ENCODE results near the gene SLC25A10.
"Not testable (repeated sequence)": the region's sequence is repeated elsewhere in the genome, so short reads cannot be mapped to it uniquely, and the experiment has no call there.

SLC25A10 gene, protein sequence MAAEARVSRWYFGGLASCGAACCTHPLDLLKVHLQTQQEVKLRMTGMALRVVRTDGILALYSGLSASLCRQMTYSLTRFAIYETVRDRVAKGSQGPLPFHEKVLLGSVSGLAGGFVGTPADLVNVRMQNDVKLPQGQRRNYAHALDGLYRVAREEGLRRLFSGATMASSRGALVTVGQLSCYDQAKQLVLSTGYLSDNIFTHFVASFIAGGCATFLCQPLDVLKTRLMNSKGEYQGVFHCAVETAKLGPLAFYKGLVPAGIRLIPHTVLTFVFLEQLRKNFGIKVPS

DNA sequence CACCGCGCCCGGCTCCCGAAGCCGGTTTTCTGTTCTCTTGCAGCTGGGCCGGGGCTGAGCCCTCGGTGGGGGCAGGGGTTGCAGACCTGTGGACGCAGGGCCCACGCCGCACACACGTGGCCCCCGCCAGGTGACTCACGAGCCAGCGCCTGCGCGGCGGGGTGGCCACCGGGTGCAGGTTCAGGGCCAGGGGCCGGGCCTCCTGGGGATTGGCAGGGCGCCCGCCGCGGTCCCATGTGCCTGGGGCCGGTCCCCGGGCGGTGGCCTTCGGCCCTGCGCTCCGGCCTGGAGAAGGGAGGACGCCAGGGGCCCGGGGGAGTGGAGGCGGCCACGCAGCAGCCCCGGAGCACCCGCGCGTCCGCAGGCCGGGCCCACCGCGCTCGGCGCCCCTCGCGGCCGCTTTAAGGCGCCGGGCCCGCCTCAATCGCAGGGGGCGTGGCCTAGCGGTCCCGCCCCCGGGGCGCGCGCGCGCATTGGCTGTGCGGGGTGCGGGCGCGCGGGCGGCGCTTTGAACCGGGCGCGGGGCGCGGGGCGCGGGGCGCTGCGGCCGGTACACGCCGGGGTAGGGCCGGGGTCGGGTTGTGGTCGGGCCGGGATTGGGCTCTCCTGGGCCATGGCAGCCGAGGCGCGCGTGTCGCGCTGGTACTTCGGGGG is at the start of gene SLC25A10:
SLC25A10 (plus strand) TSS at position 471 of the 654 bp plus-strand sequence; CDS start at position 614, 143 bp downstream.
- peak; percentile 97 for DNase-seq (ENCODE audit: low spot score)

DNA sequence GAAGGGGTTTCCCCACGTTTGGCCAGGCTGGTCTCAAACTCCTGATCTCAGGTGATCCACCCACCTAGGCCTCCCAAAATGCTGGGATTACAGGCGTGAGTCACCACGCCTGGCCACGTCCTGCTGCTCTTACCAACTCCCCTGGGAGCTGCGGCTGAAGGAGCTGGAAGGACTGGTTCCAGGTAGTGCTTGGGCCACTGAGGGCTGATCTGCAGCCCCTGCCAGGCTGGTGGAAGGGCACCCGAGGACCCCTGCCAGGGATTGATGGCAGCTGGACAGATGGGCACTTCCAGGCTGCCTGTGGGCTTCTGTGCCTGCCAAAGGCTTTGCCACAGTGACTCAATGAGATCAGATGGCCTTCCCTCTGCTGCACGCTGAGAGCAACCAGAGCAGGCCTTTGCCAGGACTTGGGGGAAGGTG is 48.0 kb upstream of the SLC25A10 start:
- no peak for DNase-seq (ENCODE audit: low spot score)

GRCh38 chr17:81665205-81666091 is 46.6 kb upstream of the SLC25A10 start:
- peak; percentile 41 for DNase-seq (ENCODE audit: low spot score)

- DNase-seq (ENCODE audit: low spot score): no peak
Observed at GRCh38 chr17:81666092-81666341, 46.1 kb upstream of the SLC25A10 start.

GRCh38 chr17:81666342-81667191 is 45.5 kb upstream of the SLC25A10 start, which contains the start of the genes CCDC137 and OXLD1:
CCDC137 (plus strand) TSS chr17:81666737; CDS start chr17:81666767, 30 bp downstream.
OXLD1 (minus strand) TSS chr17:81666605; CDS start chr17:81666577, 28 bp downstream.
- peak; percentile 98 for DNase-seq (ENCODE audit: low spot score)

- DNase-seq (ENCODE audit: low spot score): no peak
Observed at GRCh38 chr17:81667754-81668153, 44.3 kb upstream of the SLC25A10 start.

GRCh38 chr17:81672504-81672903 is 39.6 kb upstream of the SLC25A10 start:
- DNase-seq (ENCODE audit: low spot score): no peak

GRCh38 chr17:81672954-81673353 is 39.1 kb upstream of the SLC25A10 start:
- DNase-seq (ENCODE audit: low spot score): no peak

GRCh38 chr17:81673561-81674258 is 38.4 kb upstream of the SLC25A10 start:
- no peak for DNase-seq (ENCODE audit: low spot score)

DNA sequence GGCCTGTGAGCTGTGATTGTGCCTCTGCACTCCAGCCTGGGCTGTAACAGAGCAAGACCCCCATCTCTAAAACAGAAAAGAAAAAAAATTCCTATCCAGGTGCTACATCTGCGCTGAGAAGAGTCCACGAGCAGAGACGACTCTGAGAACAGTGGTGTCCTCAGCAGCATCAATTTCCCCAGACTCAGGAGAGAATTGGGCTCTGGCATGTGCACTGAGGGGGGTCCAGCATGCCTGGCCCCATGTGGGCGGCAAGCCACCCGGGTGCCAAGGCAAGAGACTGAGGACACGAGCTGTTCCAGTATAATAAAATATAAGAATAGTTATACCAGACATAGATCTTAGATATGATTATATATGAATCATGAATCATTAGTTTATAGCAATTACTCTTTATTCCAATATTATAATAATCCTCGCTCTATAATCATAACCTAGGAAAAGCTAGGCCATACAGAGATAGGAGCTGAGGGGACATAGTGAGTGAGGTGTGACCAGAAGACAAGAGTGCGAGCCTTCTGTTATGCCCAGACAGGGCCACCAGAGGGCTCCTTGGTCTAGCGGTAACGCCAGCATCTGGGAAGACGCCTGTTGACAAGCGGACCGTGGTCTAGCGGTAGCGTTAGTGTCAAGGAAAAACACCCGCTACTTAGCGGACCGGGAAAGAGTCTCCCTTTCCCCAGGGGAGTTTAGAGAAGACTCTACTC is 36.4 kb upstream of the SLC25A10 start:
- not testable (repeated sequence) for DNase-seq (ENCODE audit: low spot score)

DNA sequence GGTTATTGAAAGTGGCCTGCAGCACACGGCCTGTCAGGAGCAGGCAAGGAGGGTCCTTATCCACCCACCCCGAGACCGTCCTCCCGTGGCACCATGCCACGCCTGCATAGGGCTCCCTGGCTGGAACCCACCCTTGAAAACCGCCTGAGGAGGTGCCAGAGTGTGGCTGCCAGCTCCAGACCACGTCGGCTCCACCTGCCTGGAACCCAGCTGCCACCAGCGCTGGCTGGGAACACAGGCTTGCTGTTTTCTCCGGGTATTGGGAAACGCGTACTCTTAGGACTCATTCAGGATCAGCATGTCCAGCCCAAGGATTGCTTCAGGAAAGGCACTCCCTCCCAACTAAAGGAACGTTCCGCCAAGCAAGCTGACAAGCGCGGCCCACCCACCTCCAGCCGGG is 35.2 kb upstream of the SLC25A10 start:
- DNase-seq (ENCODE audit: low spot score): no peak

DNA sequence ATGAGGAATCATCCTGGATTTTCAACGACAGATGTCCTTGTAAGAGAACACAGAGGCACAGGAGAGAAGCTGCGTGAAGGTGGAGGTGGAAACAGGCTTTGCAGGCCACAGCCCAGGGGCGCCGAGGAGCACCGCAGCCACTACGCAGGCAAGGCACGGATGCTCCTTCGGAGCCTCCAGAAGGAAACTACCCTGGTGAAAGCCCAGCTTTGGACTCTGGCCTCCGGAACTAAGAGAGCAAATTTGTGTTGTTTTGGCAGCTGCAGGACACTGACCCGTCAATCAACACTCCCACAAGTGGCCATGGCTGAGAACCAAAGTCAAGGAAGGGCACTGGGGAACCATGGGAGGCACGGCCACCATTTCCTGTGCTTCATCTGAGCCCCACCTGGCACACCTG is 31.9 kb upstream of the SLC25A10 start:
- DNase-seq (ENCODE audit: low spot score): no peak

GRCh38 chr17:81681672-81682071 is 30.4 kb upstream of the SLC25A10 start:
- DNase-seq (ENCODE audit: low spot score): no peak

- DNase-seq (ENCODE audit: low spot score): no peak
Observed at GRCh38 chr17:81682565-81683207, 29.4 kb upstream of the SLC25A10 start.

DNA sequence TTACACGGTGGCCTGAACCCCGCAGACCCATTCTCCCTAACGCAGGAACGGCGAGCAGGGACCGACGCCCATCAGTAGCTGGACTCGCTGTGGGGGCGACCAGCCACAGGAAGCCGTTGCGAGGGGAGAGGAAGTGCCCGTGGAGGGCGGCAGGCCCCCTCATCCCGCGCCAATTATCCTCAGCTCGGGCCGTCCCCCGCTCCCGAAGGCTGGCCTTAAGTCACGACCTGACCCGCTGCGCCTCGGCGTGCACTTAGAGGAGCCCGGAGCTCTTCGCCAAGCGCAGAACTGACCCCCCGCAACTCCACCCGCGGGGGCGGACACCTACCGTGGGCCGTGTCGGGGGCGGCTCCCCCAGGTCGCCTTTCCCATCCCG is 28.9 kb upstream of the SLC25A10 start:
- DNase-seq (ENCODE audit: low spot score): peak; percentile 37

DNA sequence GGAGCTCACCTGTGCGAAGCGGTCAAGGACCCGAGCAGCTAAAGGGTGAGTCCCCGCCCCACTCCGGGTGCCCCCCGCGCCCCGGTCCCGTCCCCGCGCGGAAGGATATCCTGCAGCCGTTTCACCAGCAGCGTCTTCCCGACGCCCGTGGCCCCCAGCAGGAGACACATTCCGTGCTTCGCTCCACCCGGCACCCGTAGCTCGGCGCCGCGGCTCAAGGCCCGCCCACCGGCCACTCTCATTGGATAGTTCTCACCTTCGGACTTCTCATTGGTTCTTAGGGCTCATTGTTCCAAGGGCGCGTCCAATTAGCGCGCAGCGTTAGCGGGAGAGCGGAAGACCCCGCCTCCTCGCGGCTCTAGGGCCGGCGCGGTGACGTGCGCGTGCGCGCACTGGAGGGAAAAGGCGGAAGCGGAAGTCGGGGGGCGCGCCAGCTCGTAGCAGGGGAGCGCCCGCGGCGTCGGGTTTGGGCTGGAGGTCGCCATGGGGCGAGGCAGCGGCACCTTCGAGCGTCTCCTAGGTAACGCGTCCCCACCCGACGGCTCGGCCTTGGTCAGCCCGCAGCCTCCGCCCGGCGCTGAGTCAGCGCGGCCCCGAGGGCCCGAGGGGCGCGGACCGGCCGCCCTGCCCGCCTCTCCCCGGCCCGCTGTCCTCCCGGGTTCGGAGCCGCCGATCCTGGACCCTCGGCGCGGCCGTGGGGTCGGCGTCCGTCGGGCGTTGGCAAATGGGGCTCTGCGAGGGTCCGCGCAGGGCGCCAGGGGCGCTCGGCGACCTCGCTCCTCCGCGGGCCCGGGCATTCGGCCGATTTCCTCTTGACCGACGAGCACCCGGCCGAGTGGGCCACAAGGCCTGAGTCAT is 28.3 kb upstream of the SLC25A10 start, which contains the start of the genes ARL16 and HGS:
ARL16 (minus strand) TSS at position 214 of the 858 bp plus-strand sequence; CDS start at position 170, 44 bp downstream.
HGS (plus strand) TSS at position 428 of the 858 bp plus-strand sequence; CDS start at position 484, 56 bp downstream.
- peak; percentile 99 for DNase-seq (ENCODE audit: low spot score)

DNA sequence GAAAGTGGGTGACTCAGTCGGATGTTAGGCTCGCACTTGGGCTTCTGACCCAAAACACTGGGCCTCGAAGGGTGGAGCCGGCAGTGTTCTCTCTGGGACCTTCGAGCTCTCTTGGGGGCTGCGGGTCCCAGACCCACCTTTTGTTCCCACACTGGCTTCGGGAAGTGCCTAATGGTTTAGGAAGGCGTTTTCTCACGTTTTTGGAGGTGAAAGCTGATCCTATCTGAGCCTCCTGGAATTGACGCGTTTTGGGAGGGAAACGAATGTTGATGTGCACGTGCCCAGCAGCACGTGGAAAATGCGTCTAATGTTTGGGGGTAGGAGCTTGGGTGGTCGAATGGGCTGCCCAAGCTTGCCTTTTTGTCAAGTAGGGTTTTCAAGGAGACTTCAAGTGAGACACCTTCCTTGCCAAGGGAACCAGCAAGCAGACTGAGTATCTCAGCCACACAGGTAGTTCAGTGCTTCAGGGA is 27.6 kb upstream of the SLC25A10 start:
- DNase-seq (ENCODE audit: low spot score): peak; percentile 89

GRCh38 chr17:81685108-81685507 is 27.0 kb upstream of the SLC25A10 start:
- DNase-seq (ENCODE audit: low spot score): peak; percentile 72

DNA sequence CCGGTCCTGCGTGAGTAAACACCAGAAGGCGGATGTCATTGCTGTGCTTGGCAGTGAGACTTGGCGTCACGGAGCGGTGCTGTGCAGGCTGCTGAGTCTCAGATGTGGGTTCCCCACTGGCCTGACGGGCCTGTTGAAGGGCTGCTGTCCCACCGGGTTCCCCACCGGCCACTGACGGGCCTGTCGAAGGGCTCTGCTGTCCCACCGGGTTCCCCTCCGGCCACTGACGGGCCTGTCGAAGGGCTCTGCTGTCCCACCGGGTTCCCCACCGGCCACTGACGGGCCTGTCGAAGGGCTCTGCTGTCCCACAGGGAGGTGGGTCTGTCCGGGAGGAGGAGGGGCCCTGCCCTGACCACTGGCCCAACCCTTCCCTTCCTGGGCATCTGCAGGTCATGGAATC is 25.5 kb upstream of the SLC25A10 start:
- no peak for DNase-seq (ENCODE audit: low spot score)
